SK-N-SH treated with all-trans-retinoic acid at 6 μM for 48 hours (cell line): Measurements from ENCODE around the gene ZC3H8.

Source experiments
- BACH2 ChIP-seq: fragments of 250-450 bp; sonication (Bioruptor Pico); IDR thresholded peaks from 2 replicates; pipeline ENCODE4 v1.9.0; 2021; ENCODE audit warnings: mild to moderate bottlenecking, borderline replicate concordance
- ESRRG ChIP-seq: fragments of 250-450 bp; sonication (Bioruptor Pico); IDR thresholded peaks from 2 replicates; pipeline ENCODE4 v1.6.1; 2021; ENCODE audit warnings: mild to moderate bottlenecking
- PATZ1 ChIP-seq: fragments of 250-450 bp; sonication (Bioruptor Pico); IDR thresholded peaks from 2 replicates; pipeline ENCODE4 v1.8.0; 2020; ENCODE audit warnings: mild to moderate bottlenecking, moderate library complexity, borderline replicate concordance
- POU6F1 ChIP-seq: fragments of 250-450 bp; sonication (Bioruptor Pico); IDR thresholded peaks from 2 replicates; pipeline ENCODE4 v1.8.0; 2021; ENCODE audit warnings: low read depth, mild to moderate bottlenecking, moderate library complexity, borderline replicate concordance
- PPARA ChIP-seq: fragments of 250-450 bp; sonication (Bioruptor Pico); IDR thresholded peaks from 2 replicates; pipeline ENCODE4 v1.5.0; 2020; ENCODE audit warnings: mild to moderate bottlenecking, borderline replicate concordance
- ZC3H10 ChIP-seq: fragments of 250-450 bp; sonication (Bioruptor Pico); IDR thresholded peaks from 2 replicates; pipeline ENCODE4 v1.5.1; 2021; ENCODE audit warnings: mild to moderate bottlenecking, moderate library complexity
- ZNF565 ChIP-seq: fragments of 450-650 bp; formaldehyde crosslinking; conservative IDR thresholded peaks from 2 replicates; pipeline ENCODE4 v1.5.0; 2020; ENCODE audit warnings: low read depth, mild to moderate bottlenecking, moderate library complexity
- ZNF70 ChIP-seq: fragments of 450-650 bp; formaldehyde crosslinking; IDR thresholded peaks from 2 replicates; pipeline ENCODE4 v1.5.0; 2020; ENCODE audit warnings: mild to moderate bottlenecking, moderate library complexity
- TF ChIP-seq, protein P1 (sequence below): fragments of 250-450 bp; sonication (Bioruptor Pico); IDR thresholded peaks from 2 replicates; pipeline ENCODE4 v1.5.0; 2020; ENCODE audit warnings: mild to moderate bottlenecking, moderate library complexity

GRCh38 chr2:112199188-112199587 is 55.7 kb downstream of the ZC3H8 start:
- TF ChIP-seq ZNF565 (CRISPR knock-in tag) = no peak
- no peak for TF ChIP-seq ZNF70 (CRISPR knock-in tag)
- TF ChIP-seq BACH2 (CRISPR knock-in tag) = no peak
- no peak for TF ChIP-seq PATZ1 (CRISPR knock-in tag)
- no peak for TF ChIP-seq POU6F1 (CRISPR knock-in tag)
- TF ChIP-seq ZC3H10 = no peak
- TF ChIP-seq, protein P1, sequence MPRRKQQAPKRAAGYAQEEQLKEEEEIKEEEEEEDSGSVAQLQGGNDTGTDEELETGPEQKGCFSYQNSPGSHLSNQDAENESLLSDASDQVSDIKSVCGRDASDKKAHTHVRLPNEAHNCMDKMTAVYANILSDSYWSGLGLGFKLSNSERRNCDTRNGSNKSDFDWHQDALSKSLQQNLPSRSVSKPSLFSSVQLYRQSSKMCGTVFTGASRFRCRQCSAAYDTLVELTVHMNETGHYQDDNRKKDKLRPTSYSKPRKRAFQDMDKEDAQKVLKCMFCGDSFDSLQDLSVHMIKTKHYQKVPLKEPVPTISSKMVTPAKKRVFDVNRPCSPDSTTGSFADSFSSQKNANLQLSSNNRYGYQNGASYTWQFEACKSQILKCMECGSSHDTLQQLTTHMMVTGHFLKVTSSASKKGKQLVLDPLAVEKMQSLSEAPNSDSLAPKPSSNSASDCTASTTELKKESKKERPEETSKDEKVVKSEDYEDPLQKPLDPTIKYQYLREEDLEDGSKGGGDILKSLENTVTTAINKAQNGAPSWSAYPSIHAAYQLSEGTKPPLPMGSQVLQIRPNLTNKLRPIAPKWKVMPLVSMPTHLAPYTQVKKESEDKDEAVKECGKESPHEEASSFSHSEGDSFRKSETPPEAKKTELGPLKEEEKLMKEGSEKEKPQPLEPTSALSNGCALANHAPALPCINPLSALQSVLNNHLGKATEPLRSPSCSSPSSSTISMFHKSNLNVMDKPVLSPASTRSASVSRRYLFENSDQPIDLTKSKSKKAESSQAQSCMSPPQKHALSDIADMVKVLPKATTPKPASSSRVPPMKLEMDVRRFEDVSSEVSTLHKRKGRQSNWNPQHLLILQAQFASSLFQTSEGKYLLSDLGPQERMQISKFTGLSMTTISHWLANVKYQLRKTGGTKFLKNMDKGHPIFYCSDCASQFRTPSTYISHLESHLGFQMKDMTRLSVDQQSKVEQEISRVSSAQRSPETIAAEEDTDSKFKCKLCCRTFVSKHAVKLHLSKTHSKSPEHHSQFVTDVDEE (CRISPR knock-in tag) = no peak
- no peak for TF ChIP-seq PPARA (CRISPR knock-in tag)
- TF ChIP-seq ESRRG = no peak
